Mucosa of gallbladder (tissue), 1 donor: ENCODE data around the gene TPCN2. TPM values are rescaled to one million over a fixed set of nuclear protein-coding genes. Genes with fewer than 3 reads are reported as not detected.

Experiments used
- DNase-seq: peaks from one replicate; pipeline ENCODE4 v3.0.0-alpha.2; 2020; ENCODE audit warnings: low spot score
- total RNA-seq: library from RNA; stranded (reverse); gene quantifications from one replicate; pipeline ENCODE4 v1.2.1, GENCODE V29; 2021
- donor health status: DM: no; HTN: no; CAD: no.

TPCN2 gene
- total RNA-seq, 1 donor from 2014 or later: 29.1 TPM

- DNase-seq: no peak
Measured at GRCh38 chr11:69037544-69037943, 11.2 kb upstream of the TPCN2 start.

- no peak for DNase-seq
Measured at GRCh38 chr11:69039501-69039900, 9.2 kb upstream of the TPCN2 start.

- DNase-seq: no peak
Measured at GRCh38 chr11:69040051-69040450, 8.7 kb upstream of the TPCN2 start.

- DNase-seq: no peak
Measured at GRCh38 chr11:69040581-69041260, 8.0 kb upstream of the TPCN2 start.

GRCh38 chr11:69041516-69041915 is 7.2 kb upstream of the TPCN2 start:
- no peak for DNase-seq

- DNase-seq: peak; percentile 76
Measured at GRCh38 chr11:69044111-69045013, 4.4 kb upstream of the TPCN2 start.

GRCh38 chr11:69048031-69048693 is 570 bp upstream of the TPCN2 start:
- no peak for DNase-seq

- DNase-seq: no peak
Measured at GRCh38 chr11:69049490-69049867, 747 bp downstream of the TPCN2 start.

- DNase-seq: no peak
Measured at GRCh38 chr11:69050592-69051380, 2.1 kb downstream of the TPCN2 start.

GRCh38 chr11:69051381-69052342 is 2.9 kb downstream of the TPCN2 start:
- no peak for DNase-seq

- no peak for DNase-seq
Measured at GRCh38 chr11:69052343-69053168, 3.8 kb downstream of the TPCN2 start.

- no peak for DNase-seq
Measured at GRCh38 chr11:69053169-69053477, 4.4 kb downstream of the TPCN2 start.

- DNase-seq: no peak
Measured at GRCh38 chr11:69053546-69054396, 5.0 kb downstream of the TPCN2 start.

- no peak for DNase-seq
Measured at GRCh38 chr11:69054397-69055211, 5.9 kb downstream of the TPCN2 start.

GRCh38 chr11:69055212-69055586 is 6.5 kb downstream of the TPCN2 start:
- peak; percentile 75 for DNase-seq

GRCh38 chr11:69055598-69056516 is 7.1 kb downstream of the TPCN2 start:
- peak; percentile 77 for DNase-seq

- DNase-seq: no peak
Measured at GRCh38 chr11:69057236-69057635, 8.5 kb downstream of the TPCN2 start.
